ENCODE results near the gene LCK.

Gene LCK

DNA sequence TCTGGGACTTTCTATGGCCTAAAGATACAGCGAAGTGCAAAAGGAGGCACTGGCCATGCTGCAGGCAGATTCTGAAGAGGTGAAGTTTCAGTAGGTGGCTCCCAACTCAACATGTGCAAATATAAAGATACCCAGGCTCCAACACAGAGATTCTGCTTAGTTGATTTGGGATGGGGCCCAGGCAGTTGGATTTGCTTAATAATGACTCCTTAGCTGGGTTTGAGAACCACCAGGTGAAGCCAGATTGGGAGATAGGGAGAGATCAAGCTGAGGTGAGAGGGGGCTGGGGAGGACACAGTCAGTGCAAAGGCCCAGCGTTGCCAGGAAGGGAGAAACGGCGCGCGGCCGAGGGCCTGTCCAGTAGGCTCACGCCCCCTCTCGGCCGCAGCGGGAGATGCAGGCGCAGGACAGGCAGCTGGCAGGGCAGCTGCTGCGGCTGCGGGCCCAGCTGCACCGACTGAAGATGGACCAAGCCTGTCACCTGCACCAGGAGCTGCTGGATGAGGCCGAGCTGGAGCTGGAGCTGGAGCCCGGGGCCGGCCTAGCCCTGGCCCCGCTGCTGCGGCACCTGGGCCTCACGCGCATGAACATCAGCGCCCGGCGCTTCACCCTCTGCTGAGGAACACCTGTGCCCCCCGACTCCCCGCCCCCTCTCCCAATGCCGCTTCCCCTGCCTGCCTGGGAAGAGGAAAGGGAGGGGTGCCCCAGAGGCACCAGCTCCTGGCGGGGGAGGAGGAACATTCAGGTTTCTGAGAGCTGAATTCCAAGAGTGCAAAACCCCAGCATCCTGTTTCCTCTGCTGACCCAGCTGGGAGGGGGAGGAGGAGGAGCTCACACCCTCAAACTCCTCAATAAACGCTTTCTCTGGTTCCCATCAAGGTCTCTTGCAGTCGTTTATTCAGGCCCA is 2.8 kb upstream of the LCK start (continued):
- TF ChIP-seq, protein P1, sequence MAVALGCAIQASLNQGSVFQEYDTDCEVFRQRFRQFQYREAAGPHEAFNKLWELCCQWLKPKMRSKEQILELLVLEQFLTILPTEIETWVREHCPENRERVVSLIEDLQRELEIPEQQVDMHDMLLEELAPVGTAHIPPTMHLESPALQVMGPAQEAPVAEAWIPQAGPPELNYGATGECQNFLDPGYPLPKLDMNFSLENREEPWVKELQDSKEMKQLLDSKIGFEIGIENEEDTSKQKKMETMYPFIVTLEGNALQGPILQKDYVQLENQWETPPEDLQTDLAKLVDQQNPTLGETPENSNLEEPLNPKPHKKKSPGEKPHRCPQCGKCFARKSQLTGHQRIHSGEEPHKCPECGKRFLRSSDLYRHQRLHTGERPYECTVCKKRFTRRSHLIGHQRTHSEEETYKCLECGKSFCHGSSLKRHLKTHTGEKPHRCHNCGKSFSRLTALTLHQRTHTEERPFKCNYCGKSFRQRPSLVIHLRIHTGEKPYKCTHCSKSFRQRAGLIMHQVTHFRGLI (tag by site-specific recombination; IDR thresholded peaks at IDR 0.05) = no peak
- peak; percentile 86 for TF ChIP-seq ZBTB17 (tag by site-specific recombination; IDR thresholded peaks at IDR 0.05)
- no peak for TF ChIP-seq ZNF350 (tag by site-specific recombination; IDR thresholded peaks at IDR 0.05)
- 0 out of 2 replicates have a peak, but pooled peaks have one; percentile 39 for TF ChIP-seq ZNF629 (tag by site-specific recombination; IDR thresholded peaks at IDR 0.05)
- no peak for TF ChIP-seq ZNF112 (tag by site-specific recombination; IDR thresholded peaks at IDR 0.05)
- no peak for TF ChIP-seq ZNF311 (tag by site-specific recombination; IDR thresholded peaks at IDR 0.05; ENCODE audit: borderline replicate concordance)
- TF ChIP-seq, protein P2, sequence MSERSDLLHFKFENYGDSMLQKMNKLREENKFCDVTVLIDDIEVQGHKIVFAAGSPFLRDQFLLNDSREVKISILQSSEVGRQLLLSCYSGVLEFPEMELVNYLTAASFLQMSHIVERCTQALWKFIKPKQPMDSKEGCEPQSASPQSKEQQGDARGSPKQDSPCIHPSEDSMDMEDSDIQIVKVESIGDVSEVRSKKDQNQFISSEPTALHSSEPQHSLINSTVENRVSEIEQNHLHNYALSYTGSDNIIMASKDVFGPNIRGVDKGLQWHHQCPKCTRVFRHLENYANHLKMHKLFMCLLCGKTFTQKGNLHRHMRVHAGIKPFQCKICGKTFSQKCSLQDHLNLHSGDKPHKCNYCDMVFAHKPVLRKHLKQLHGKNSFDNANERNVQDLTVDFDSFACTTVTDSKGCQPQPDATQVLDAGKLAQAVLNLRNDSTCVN (tag by site-specific recombination; optimal IDR thresholded peaks at IDR 0.05) = peak; percentile 63
- no peak; the same call in 1 of the 2 replicates for TF ChIP-seq ZNF121 (tag by site-specific recombination; IDR thresholded peaks at IDR 0.05)
- TF ChIP-seq YY2 (tag by site-specific recombination; IDR thresholded peaks at IDR 0.05) = no peak
- TF ChIP-seq, protein P3, sequence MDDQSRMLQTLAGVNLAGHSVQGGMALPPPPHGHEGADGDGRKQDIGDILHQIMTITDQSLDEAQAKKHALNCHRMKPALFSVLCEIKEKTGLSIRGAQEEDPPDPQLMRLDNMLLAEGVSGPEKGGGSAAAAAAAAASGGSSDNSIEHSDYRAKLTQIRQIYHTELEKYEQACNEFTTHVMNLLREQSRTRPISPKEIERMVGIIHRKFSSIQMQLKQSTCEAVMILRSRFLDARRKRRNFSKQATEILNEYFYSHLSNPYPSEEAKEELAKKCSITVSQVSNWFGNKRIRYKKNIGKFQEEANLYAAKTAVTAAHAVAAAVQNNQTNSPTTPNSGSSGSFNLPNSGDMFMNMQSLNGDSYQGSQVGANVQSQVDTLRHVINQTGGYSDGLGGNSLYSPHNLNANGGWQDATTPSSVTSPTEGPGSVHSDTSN (CRISPR knock-in tag; IDR thresholded peaks at IDR 0.05) = no peak
- TF ChIP-seq SP3 (tag by site-specific recombination; IDR thresholded peaks at IDR 0.05) = 0 out of 2 replicates have a peak, but pooled peaks have one; percentile 16
- no peak for TF ChIP-seq MZF1 (tag by site-specific recombination; IDR thresholded peaks at IDR 0.05; ENCODE audit: borderline replicate concordance)
- TF ChIP-seq SP2 (tag by site-specific recombination; IDR thresholded peaks at IDR 0.05) = peak; percentile 44
- TF ChIP-seq, protein P4, sequence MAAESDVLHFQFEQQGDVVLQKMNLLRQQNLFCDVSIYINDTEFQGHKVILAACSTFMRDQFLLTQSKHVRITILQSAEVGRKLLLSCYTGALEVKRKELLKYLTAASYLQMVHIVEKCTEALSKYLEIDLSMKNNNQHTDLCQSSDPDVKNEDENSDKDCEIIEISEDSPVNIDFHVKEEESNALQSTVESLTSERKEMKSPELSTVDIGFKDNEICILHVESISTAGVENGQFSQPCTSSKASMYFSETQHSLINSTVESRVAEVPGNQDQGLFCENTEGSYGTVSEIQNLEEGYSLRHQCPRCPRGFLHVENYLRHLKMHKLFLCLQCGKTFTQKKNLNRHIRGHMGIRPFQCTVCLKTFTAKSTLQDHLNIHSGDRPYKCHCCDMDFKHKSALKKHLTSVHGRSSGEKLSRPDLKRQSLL (tag by site-specific recombination; IDR thresholded peaks at IDR 0.05) = peak; percentile 49; the same call in 1 of the 2 replicates
- no peak for TF ChIP-seq ZNF473 (tag by site-specific recombination; IDR thresholded peaks at IDR 0.05)
- no peak for TF ChIP-seq ZNF701 (tag by site-specific recombination; IDR thresholded peaks at IDR 0.05)
- no peak for TF ChIP-seq BCL6B (tag by site-specific recombination; IDR thresholded peaks at IDR 0.05)
- peak; percentile 61; the same call in 1 of the 2 replicates for TF ChIP-seq BCL11A (tag by site-specific recombination; IDR thresholded peaks at IDR 0.05; ENCODE audit: low read depth)
- TF ChIP-seq KLF16 (tag by site-specific recombination; IDR thresholded peaks at IDR 0.05) = no peak; the same call in 1 of the 2 replicates
- TF ChIP-seq, protein P5, sequence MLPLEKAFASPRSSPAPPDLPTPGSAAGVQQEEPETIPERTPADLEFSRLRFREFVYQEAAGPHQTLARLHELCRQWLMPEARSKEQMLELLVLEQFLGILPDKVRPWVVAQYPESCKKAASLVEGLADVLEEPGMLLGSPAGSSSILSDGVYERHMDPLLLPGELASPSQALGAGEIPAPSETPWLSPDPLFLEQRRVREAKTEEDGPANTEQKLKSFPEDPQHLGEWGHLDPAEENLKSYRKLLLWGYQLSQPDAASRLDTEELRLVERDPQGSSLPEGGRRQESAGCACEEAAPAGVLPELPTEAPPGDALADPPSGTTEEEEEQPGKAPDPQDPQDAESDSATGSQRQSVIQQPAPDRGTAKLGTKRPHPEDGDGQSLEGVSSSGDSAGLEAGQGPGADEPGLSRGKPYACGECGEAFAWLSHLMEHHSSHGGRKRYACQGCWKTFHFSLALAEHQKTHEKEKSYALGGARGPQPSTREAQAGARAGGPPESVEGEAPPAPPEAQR (tag by site-specific recombination; IDR thresholded peaks at IDR 0.05) = no peak
- TF ChIP-seq ZNF140 (tag by site-specific recombination; IDR thresholded peaks at IDR 0.05) = no peak
- TF ChIP-seq ZNF175 (tag by site-specific recombination; IDR thresholded peaks at IDR 0.05) = no peak
- no peak for TF ChIP-seq ZFP3 (tag by site-specific recombination; IDR thresholded peaks at IDR 0.05; ENCODE audit: low read depth)
- TF ChIP-seq ZNF174 (tag by site-specific recombination; IDR thresholded peaks at IDR 0.05) = no peak
- no peak; the same call in 1 of the 2 replicates for TF ChIP-seq ZBTB10 (tag by site-specific recombination; IDR thresholded peaks at IDR 0.05)
- no peak for TF ChIP-seq HOXC10 (CRISPR knock-in tag; IDR thresholded peaks at IDR 0.05)
- no peak for TF ChIP-seq ZNF362 (tag by site-specific recombination; IDR thresholded peaks at IDR 0.05)
